Limb (tissue), 2 donors: ENCODE data around the gene DGCR2.
"Not testable (repeated sequence)": the region's sequence is repeated elsewhere in the genome, so short reads cannot be mapped to it uniquely, and the experiment has no call there.

ENCODE experiments used
- DNase-seq, 2 donors: peaks; one replicate each; pipeline ENCODE4 v3.0.0-alpha.2; 2016; ENCODE audit errors: extremely low spot score in 2 of 2

The DGCR2 gene

DNA sequence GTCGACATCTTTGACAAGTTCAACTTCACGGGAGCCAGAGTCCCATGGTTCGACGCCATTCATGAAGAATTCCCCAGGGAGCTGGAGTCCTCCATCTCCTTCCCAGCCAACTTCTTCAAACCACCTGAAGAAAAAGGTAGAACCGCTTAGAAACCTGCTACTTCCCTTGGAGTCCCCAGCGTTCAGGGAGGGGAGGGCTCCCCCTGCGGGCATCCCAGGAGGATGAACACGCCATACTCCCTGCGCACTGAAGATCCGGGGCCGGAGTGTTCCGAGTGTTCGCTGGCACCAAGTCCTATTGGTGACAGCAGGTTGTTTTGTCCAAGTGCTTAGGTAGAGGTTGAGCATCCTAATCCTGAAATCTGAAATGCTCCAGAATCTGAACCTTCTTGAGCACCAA is 134.4 kb downstream of the DGCR2 start:
- no peak for DNase-seq

DNA sequence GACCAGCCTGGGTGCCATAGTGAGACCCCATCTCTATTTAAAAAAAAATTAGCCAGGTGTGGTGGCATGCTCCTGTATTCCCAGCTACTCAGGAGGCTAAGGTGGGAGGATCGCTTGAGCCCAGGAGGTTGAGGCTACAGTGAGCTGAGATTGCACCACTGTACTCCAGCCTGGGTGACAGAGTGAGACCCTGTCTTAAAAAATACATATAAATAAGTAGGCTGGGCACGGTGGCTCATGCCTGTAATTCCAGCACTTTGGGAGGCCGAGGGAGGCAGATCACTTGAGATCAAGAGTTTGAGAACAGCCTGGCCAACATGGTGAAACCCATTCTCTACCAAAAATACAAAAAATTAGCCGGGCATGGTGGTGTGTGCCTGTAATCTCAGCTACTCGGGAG is 135.1 kb downstream of the DGCR2 start:
- DNase-seq: not testable (repeated sequence)
